ENCODE results near the gene SLC35B2.

- TF ChIP-seq, protein P1, sequence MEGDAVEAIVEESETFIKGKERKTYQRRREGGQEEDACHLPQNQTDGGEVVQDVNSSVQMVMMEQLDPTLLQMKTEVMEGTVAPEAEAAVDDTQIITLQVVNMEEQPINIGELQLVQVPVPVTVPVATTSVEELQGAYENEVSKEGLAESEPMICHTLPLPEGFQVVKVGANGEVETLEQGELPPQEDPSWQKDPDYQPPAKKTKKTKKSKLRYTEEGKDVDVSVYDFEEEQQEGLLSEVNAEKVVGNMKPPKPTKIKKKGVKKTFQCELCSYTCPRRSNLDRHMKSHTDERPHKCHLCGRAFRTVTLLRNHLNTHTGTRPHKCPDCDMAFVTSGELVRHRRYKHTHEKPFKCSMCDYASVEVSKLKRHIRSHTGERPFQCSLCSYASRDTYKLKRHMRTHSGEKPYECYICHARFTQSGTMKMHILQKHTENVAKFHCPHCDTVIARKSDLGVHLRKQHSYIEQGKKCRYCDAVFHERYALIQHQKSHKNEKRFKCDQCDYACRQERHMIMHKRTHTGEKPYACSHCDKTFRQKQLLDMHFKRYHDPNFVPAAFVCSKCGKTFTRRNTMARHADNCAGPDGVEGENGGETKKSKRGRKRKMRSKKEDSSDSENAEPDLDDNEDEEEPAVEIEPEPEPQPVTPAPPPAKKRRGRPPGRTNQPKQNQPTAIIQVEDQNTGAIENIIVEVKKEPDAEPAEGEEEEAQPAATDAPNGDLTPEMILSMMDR (IDR thresholded peaks at IDR 0.05; ENCODE audit: low read length), result no peak
- no peak for TF ChIP-seq EZH2phosphoT487 (IDR thresholded peaks at IDR 0.05; ENCODE audit: low read length)
Measured at GRCh38 chr6:44298055-44298803, 40.9 kb upstream of the SLC35B2 start.
